WTC11 (cell line): ENCODE data around the gene THRA. TPM values are rescaled to one million over a fixed set of nuclear protein-coding genes. Genes with fewer than 3 reads are reported as not detected.

ENCODE experiments used
- ATAC-seq: fragments of 200-7000 bp; cut with Tn5 transposase; 2 replicates; pipeline ENCODE4 v1.10.0; 2021; ENCODE audit warnings: mild to moderate bottlenecking, moderate library complexity
- CTCF ChIA-PET: fragments of 300-600 bp; sonication (Branson Sonifier 250); formaldehyde crosslinking; loops from one replicate; lab custom pipeline; 2021; ENCODE audit warnings: antibody characterized with exemption; lab: Charles Lee
- POLR2A ChIA-PET: fragments of 350-600 bp; sonication (Branson Sonifier 250); formaldehyde crosslinking; loops from one replicate; lab custom pipeline; 2021; ENCODE audit warnings: antibody characterized with exemption; lab: Charles Lee
- DNase-seq: peaks from one replicate; pipeline ENCODE4 v3.0.0; 2021; ENCODE audit warnings: low spot score
- H3K27ac Mint-ChIP-seq: 2 replicates; pipeline ENCODE4 v1.8.0; 2021; ENCODE audit warnings: mixed read lengths
- H3K27me3 Mint-ChIP-seq: 2 replicates; pipeline ENCODE4 v1.8.0; 2021; ENCODE audit warnings: low read depth, mild to moderate bottlenecking, moderate library complexity, mixed read lengths
- H3K36me3 Mint-ChIP-seq: 2 replicates; pipeline ENCODE4 v1.8.0; 2021; ENCODE audit warnings: mixed read lengths
- H3K4me1 Mint-ChIP-seq: 2 replicates; pipeline ENCODE4 v1.8.0; 2022; ENCODE audit warnings: mixed read lengths
- H3K4me3 Mint-ChIP-seq: 2 replicates; pipeline ENCODE4 v1.8.0; 2021; ENCODE audit warnings: mild to moderate bottlenecking, moderate library complexity, mixed read lengths
- H3K9me3 Mint-ChIP-seq: 2 replicates; pipeline ENCODE4 v1.8.0; 2021; ENCODE audit warnings: mixed read lengths
- ATF1 ChIP-seq: sonication (generic); formaldehyde crosslinking; IDR thresholded peaks from 2 replicates; pipeline ENCODE4 v1.8.1; 2023; ENCODE audit warnings: mild to moderate bottlenecking, moderate library complexity, missing genetic modification reagents
- EMX1 ChIP-seq: fragments of 250-450 bp; sonication (Bioruptor Pico); IDR thresholded peaks from 2 replicates; pipeline ENCODE4 v1.8.0; 2021; ENCODE audit warnings: mild to moderate bottlenecking
- KAT7 ChIP-seq: sonication (generic); formaldehyde crosslinking; IDR thresholded peaks from 2 replicates; pipeline ENCODE4 v1.8.1; 2023; ENCODE audit warnings: missing genetic modification reagents, mild to moderate bottlenecking, borderline replicate concordance
- MYBL2 ChIP-seq: sonication (generic); formaldehyde crosslinking; IDR thresholded peaks from 2 replicates; pipeline ENCODE4 v1.8.1; 2023; ENCODE audit warnings: mild to moderate bottlenecking, moderate library complexity, missing genetic modification reagents
- SMAD3 ChIP-seq: sonication (generic); formaldehyde crosslinking; IDR thresholded peaks from 2 replicates; pipeline ENCODE4 v1.8.0; 2022; ENCODE audit warnings: missing genetic modification reagents, mild to moderate bottlenecking, borderline replicate concordance
- ZBTB21 ChIP-seq: sonication (generic); formaldehyde crosslinking; IDR thresholded peaks from 2 replicates; pipeline ENCODE4 v1.8.1; 2023; ENCODE audit warnings: mild to moderate bottlenecking, missing genetic modification reagents, borderline replicate concordance
- total RNA-seq: library from RNA; stranded (reverse); gene quantifications from 3 replicates; pipeline ENCODE4 v1.2.3, GENCODE V29; 2021
- TF ChIP-seq, protein P1 (sequence below): sonication (generic); formaldehyde crosslinking; conservative IDR thresholded peaks from 2 replicates; pipeline ENCODE4 v1.8.1; 2023; ENCODE audit warnings: mild to moderate bottlenecking, low read depth, missing genetic modification reagents, moderate library complexity
- TF ChIP-seq, protein P2 (sequence below): fragments of 250-450 bp; sonication (Bioruptor Pico); IDR thresholded peaks from 2 replicates; pipeline ENCODE4 v1.9.0; 2021; ENCODE audit warnings: moderate library complexity, mild to moderate bottlenecking, inconsistent platforms, borderline replicate concordance
- TF ChIP-seq, protein P3 (sequence below): sonication (generic); formaldehyde crosslinking; IDR thresholded peaks from 2 replicates; pipeline ENCODE4 v1.8.1; 2022; ENCODE audit warnings: missing genetic modification reagents, borderline replicate concordance
- TF ChIP-seq, protein P4 (sequence below): sonication (generic); formaldehyde crosslinking; IDR thresholded peaks from 2 replicates; pipeline ENCODE4 v1.8.1; 2023; ENCODE audit warnings: mild to moderate bottlenecking, missing genetic modification reagents, borderline replicate concordance
- TF ChIP-seq, protein P5 (sequence below): sonication (generic); formaldehyde crosslinking; IDR thresholded peaks from 2 replicates; pipeline ENCODE4 v1.8.1; 2022; ENCODE audit warnings: mild to moderate bottlenecking, missing genetic modification reagents, moderate library complexity, borderline replicate concordance
- TF ChIP-seq, protein P6 (sequence below): sonication (generic); formaldehyde crosslinking; IDR thresholded peaks from 2 replicates; pipeline ENCODE4 v1.8.1; 2022; ENCODE audit warnings: low read depth, mild to moderate bottlenecking, moderate library complexity, missing genetic modification reagents, borderline replicate concordance

The THRA gene
- total RNA-seq, 1 experiment from 2014 or later, result 15.9 TPM

DNA sequence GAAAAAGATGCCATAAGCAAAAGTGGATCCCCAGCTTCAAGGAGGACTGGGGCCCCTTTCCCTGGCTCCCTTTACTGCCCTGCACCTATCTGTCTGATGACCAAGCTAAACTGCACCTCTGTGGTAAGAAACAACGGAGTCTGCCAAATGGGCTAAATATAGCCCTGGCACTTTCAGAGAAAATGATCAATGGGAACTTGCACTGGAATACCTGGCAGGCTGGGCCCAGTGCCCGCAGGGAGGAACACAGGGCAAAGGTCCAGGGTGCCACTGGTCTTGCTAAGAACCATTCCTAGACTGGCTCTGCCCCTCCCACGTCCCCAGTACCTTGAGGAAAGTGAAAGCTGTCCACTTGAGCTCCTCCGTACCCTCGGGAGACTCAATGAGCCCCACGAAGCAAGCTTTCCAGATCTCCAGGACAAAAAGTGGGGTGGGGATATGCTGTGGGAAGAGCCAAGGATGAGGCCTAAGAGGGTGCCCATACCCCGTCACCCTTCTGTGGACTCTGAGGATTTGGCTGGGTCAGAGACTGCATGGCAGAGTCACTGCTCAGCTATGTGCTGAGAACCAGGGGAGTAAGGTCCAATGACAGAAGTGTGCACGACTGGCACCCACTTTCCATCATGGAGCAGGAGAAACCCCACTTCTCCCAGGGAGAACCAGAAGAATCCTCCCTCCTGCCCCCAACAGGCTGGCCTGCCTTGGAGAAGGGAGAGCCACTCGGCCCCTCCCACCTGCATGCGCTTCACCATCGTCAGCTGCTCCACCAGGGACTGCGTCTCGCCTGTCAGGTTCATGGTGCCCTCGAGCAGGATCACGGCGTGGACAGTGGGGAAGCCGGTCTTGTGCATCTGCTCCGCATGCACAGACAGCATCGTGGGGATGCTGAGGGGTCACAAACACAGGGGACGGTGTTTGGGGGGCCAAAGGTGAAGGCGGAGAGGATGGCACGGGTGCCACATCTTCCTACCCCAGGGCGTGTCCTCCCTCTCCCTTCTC lies 30.1 kb upstream of the THRA start:
- peaks cover 34% of the 10 kb centered on the region for H3K36me3 Mint-ChIP-seq
- H3K9me3 Mint-ChIP-seq, result no peaks in the 10 kb centered on the region
- DNase-seq, result no peak
- H3K4me1 Mint-ChIP-seq, result peaks cover 7% of the 10 kb centered on the region
- no peaks in the 10 kb centered on the region for H3K27me3 Mint-ChIP-seq
- ATAC-seq, result no peak
- CTCF ChIA-PET, result interaction anchor here (0.6 to 8.4 kb wide), 5 partner anchors 43 to 664 kb away, joined by 3 to 193 read pairs (median 6); no protein-coding TSS in a partner anchor
- TF ChIP-seq KAT7, result no peak
- TF ChIP-seq, protein P1, sequence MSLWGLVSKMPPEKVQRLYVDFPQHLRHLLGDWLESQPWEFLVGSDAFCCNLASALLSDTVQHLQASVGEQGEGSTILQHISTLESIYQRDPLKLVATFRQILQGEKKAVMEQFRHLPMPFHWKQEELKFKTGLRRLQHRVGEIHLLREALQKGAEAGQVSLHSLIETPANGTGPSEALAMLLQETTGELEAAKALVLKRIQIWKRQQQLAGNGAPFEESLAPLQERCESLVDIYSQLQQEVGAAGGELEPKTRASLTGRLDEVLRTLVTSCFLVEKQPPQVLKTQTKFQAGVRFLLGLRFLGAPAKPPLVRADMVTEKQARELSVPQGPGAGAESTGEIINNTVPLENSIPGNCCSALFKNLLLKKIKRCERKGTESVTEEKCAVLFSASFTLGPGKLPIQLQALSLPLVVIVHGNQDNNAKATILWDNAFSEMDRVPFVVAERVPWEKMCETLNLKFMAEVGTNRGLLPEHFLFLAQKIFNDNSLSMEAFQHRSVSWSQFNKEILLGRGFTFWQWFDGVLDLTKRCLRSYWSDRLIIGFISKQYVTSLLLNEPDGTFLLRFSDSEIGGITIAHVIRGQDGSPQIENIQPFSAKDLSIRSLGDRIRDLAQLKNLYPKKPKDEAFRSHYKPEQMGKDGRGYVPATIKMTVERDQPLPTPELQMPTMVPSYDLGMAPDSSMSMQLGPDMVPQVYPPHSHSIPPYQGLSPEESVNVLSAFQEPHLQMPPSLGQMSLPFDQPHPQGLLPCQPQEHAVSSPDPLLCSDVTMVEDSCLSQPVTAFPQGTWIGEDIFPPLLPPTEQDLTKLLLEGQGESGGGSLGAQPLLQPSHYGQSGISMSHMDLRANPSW (CRISPR knock-in tag), result no peak
- TF ChIP-seq SMAD3 (CRISPR knock-in tag), result no peak
- TF ChIP-seq, protein P2, sequence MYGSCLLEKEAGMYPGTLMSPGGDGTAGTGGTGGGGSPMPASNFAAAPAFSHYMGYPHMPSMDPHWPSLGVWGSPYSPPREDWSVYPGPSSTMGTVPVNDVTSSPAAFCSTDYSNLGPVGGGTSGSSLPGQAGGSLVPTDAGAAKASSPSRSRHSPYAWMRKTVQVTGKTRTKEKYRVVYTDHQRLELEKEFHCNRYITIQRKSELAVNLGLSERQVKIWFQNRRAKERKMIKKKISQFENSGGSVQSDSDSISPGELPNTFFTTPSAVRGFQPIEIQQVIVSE (CRISPR knock-in tag), result no peak
- TF ChIP-seq, protein P3, sequence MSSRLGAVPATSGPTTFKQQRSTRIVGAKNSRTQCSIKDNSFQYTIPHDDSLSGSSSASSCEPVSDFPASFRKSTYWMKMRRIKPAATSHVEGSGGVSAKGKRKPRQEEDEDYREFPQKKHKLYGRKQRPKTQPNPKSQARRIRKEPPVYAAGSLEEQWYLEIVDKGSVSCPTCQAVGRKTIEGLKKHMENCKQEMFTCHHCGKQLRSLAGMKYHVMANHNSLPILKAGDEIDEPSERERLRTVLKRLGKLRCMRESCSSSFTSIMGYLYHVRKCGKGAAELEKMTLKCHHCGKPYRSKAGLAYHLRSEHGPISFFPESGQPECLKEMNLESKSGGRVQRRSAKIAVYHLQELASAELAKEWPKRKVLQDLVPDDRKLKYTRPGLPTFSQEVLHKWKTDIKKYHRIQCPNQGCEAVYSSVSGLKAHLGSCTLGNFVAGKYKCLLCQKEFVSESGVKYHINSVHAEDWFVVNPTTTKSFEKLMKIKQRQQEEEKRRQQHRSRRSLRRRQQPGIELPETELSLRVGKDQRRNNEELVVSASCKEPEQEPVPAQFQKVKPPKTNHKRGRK (CRISPR knock-in tag), result no peak
- TF ChIP-seq EMX1, result no peak
- H3K27ac Mint-ChIP-seq, result no peak overlapping the region
- H3K4me3 Mint-ChIP-seq, result no peak overlapping the region
- POLR2A ChIA-PET, result no interaction called here

DNA sequence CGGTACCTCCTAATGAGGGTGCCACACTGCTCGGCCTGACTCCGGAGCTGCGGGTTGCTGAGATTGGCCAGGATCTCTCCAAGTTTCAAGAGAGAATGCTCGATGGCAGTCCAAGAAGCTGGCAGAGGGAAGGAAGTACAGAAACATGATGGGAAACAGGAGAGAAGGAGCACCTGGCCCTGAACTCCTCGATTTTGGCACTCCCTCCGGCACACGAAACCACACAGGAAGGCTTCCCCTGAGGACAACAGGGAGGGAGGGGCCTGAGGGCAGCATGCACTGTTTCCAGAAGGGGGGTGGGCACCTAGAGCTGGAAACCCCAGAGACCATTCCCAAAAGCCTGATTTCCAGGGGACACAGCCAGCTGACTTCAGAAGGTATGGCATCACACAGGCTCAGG lies 29.4 kb upstream of the THRA start:
- ATAC-seq (no peak), DNase-seq (no peak)
- Mint-ChIP-seq H3K27ac (no peak overlapping the region), H3K9me3 (no peaks in the 10 kb centered on the region), H3K27me3 (no peaks in the 10 kb centered on the region), H3K4me3 (no peak overlapping the region), H3K4me1 (peaks cover 7% of the 10 kb centered on the region), H3K36me3 (peaks cover 34% of the 10 kb centered on the region)
- TF ChIP-seq ZBTB21 (CRISPR knock-in tag) (no peak), ATF1 (CRISPR knock-in tag) (no peak), MYBL2 (CRISPR knock-in tag) (no peak), SMAD3 (CRISPR knock-in tag) (no peak)
- ChIA-PET POLR2A (no interaction called here), CTCF (interaction anchor here (7.4 to 8.4 kb wide), 2 partner anchors 43 to 52 kb away, joined by 161 to 193 read pairs; no protein-coding TSS in a partner anchor)

DNA sequence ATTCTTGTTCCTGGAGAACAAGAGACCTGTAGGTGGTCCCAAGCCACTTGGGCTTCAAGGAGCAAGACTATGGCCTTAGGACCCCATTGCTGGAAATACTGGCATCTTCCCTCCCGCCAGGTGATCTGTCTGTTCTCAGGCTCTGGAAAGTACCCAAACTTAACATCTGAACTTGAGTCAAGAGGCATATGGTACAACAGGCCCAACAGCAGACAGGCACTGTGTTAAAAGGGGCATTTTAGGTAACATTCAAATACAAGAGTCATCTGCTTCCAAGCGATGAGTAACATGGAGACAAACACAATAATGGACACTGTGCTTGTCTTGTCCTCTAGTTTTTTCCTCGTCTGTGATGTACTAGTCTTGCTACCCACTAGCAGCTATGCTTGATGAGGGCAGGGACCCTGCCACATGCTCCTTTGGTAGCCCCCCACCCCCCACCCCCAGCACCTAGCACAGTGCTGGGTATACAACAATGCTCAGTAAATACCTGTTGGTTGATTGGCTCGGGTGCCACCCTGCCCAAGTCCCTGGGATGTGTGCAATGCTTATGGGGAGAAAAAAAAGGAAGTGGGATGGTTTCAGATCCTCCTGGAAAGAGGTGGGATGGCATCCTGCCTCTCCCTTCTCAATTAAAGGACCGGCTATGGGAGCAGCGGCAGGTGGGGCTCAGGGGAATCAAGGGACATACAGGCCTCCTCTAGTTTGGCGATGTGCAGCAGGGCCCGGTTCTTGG lies 28.2 kb upstream of the THRA start:
- TF ChIP-seq, protein P4, sequence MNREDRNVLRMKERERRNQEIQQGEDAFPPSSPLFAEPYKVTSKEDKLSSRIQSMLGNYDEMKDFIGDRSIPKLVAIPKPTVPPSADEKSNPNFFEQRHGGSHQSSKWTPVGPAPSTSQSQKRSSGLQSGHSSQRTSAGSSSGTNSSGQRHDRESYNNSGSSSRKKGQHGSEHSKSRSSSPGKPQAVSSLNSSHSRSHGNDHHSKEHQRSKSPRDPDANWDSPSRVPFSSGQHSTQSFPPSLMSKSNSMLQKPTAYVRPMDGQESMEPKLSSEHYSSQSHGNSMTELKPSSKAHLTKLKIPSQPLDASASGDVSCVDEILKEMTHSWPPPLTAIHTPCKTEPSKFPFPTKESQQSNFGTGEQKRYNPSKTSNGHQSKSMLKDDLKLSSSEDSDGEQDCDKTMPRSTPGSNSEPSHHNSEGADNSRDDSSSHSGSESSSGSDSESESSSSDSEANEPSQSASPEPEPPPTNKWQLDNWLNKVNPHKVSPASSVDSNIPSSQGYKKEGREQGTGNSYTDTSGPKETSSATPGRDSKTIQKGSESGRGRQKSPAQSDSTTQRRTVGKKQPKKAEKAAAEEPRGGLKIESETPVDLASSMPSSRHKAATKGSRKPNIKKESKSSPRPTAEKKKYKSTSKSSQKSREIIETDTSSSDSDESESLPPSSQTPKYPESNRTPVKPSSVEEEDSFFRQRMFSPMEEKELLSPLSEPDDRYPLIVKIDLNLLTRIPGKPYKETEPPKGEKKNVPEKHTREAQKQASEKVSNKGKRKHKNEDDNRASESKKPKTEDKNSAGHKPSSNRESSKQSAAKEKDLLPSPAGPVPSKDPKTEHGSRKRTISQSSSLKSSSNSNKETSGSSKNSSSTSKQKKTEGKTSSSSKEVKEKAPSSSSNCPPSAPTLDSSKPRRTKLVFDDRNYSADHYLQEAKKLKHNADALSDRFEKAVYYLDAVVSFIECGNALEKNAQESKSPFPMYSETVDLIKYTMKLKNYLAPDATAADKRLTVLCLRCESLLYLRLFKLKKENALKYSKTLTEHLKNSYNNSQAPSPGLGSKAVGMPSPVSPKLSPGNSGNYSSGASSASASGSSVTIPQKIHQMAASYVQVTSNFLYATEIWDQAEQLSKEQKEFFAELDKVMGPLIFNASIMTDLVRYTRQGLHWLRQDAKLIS (CRISPR knock-in tag), result no peak
- TF ChIP-seq, protein P5, sequence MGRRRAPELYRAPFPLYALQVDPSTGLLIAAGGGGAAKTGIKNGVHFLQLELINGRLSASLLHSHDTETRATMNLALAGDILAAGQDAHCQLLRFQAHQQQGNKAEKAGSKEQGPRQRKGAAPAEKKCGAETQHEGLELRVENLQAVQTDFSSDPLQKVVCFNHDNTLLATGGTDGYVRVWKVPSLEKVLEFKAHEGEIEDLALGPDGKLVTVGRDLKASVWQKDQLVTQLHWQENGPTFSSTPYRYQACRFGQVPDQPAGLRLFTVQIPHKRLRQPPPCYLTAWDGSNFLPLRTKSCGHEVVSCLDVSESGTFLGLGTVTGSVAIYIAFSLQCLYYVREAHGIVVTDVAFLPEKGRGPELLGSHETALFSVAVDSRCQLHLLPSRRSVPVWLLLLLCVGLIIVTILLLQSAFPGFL (CRISPR knock-in tag), result no peak
- TF ChIP-seq, protein P6, sequence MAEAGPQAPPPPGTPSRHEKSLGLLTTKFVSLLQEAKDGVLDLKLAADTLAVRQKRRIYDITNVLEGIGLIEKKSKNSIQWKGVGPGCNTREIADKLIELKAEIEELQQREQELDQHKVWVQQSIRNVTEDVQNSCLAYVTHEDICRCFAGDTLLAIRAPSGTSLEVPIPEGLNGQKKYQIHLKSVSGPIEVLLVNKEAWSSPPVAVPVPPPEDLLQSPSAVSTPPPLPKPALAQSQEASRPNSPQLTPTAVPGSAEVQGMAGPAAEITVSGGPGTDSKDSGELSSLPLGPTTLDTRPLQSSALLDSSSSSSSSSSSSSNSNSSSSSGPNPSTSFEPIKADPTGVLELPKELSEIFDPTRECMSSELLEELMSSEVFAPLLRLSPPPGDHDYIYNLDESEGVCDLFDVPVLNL, result no peak
- TF ChIP-seq, all 79 proteins: peak for 0
- Mint-ChIP-seq H3K4me1 (peaks cover 17% of the 10 kb centered on the region), H3K9me3 (no peaks in the 10 kb centered on the region), H3K4me3 (no peak overlapping the region), H3K27me3 (no peaks in the 10 kb centered on the region), H3K27ac (no peak overlapping the region), H3K36me3 (peaks cover 22% of the 10 kb centered on the region)
- DNase-seq, result no peak
- ChIA-PET CTCF (interaction anchor here (0.6 to 8.4 kb wide), 53 partner anchors 7 to 573 kb away, joined by 3 to 193 read pairs (median 6); partner anchors contain the start of genes CDK12, CSF3, MED24 and NR1D1), POLR2A (interaction anchor here (0.6 to 1.5 kb wide), 5 partner anchors 12 to 141 kb away, joined by 3 to 10 read pairs (median 3); partner anchors contain the start of gene MED24)
- no peak for ATAC-seq
